Mucosa of gallbladder (tissue), 1 donor: ENCODE measurements around the gene AKAP8. TPM values are rescaled to one million over a fixed set of nuclear protein-coding genes. Genes with fewer than 3 reads are reported as not detected.
A peak's percentile ranks its signal among the peaks of the same experiment; 100 is the strongest.
"Not testable (repeated sequence)": the region's sequence is repeated elsewhere in the genome, so short reads cannot be mapped to it uniquely, and the experiment has no call there.

ENCODE experiments used
- DNase-seq: peaks from one replicate; pipeline ENCODE4 v3.0.0-alpha.2; 2020; ENCODE audit warnings: low spot score
- total RNA-seq: library from RNA; stranded (reverse); gene quantifications from one replicate; pipeline ENCODE4 v1.2.1, GENCODE V29; 2021
- donor health status: DM: no; HTN: no; CAD: no.

Gene AKAP8
- 38.9 TPM for total RNA-seq

GRCh38 chr19:15379083-15379998, at the start of gene AKAP8:
AKAP8 (minus strand) TSS chr19:15379787; CDS start chr19:15379731, 56 bp downstream.
- DNase-seq: peak; percentile 99

GRCh38 chr19:15427991-15428471, 48.4 kb upstream of the AKAP8 start:
- no peak for DNase-seq

GRCh38 chr19:15427350-15427700, 47.7 kb upstream of the AKAP8 start:
- DNase-seq: no peak

- DNase-seq: no peak
These were observed 47.1 kb upstream of the AKAP8 start for GRCh38 chr19:15426485-15427349.

GRCh38 chr19:15425321-15425950, 45.8 kb upstream of the AKAP8 start:
- no peak for DNase-seq

- DNase-seq: no peak
These were observed 45.2 kb upstream of the AKAP8 start for GRCh38 chr19:15424692-15425272.

GRCh38 chr19:15424121-15424520, 44.5 kb upstream of the AKAP8 start:
- no peak for DNase-seq

GRCh38 chr19:15423130-15423529, 43.5 kb upstream of the AKAP8 start:
- DNase-seq: no peak

- no peak for DNase-seq
These were observed 42.9 kb upstream of the AKAP8 start for GRCh38 chr19:15422296-15423075.

GRCh38 chr19:15421721-15422260, 42.2 kb upstream of the AKAP8 start:
- peak; percentile 18 for DNase-seq

- no peak for DNase-seq
These were observed 41.6 kb upstream of the AKAP8 start for GRCh38 chr19:15421136-15421695.

- DNase-seq: no peak
These were observed 39.9 kb upstream of the AKAP8 start for GRCh38 chr19:15419413-15420025.

- peak; percentile 100 for DNase-seq
These were observed 39.2 kb upstream of the AKAP8 start, which contains the start of gene AKAP8L for GRCh38 chr19:15418579-15419412. AKAP8L (minus strand) TSS chr19:15418988; CDS start chr19:15418923, 65 bp downstream.

GRCh38 chr19:15418231-15418578, 38.6 kb upstream of the AKAP8 start:
- DNase-seq: no peak

GRCh38 chr19:15417699-15418098, 38.1 kb upstream of the AKAP8 start:
- DNase-seq: no peak

GRCh38 chr19:15412832-15413231, 33.2 kb upstream of the AKAP8 start:
- no peak for DNase-seq

GRCh38 chr19:15411351-15411750, 31.8 kb upstream of the AKAP8 start:
- not testable (repeated sequence) for DNase-seq

- no peak for DNase-seq
These were observed 25.2 kb upstream of the AKAP8 start for GRCh38 chr19:15404780-15405211.
